GM18507 (cell line): Measurements from ENCODE around the gene PROB1.
"Not testable (repeated sequence)": the region's sequence is repeated elsewhere in the genome, so short reads cannot be mapped to it uniquely, and the experiment has no call there.

Experiments
- DNase-seq: peaks from one replicate; pipeline ENCODE4 v3.0.0; 2011; ENCODE audit warnings: low read depth; ENCODE audit not compliant: insufficient read length; ENCODE audit errors: extremely low spot score
- FAIRE-seq: peaks from 2 replicates; lab custom pipeline; 2011; peaks lifted over from hg19 to GRCh38; lab: Jason Lieb, UNC

The PROB1 gene

GRCh38 chr5:139347863-139348262 lies 47.0 kb downstream of the PROB1 start:
- DNase-seq, FAIRE-seq: not testable (repeated sequence)

DNA sequence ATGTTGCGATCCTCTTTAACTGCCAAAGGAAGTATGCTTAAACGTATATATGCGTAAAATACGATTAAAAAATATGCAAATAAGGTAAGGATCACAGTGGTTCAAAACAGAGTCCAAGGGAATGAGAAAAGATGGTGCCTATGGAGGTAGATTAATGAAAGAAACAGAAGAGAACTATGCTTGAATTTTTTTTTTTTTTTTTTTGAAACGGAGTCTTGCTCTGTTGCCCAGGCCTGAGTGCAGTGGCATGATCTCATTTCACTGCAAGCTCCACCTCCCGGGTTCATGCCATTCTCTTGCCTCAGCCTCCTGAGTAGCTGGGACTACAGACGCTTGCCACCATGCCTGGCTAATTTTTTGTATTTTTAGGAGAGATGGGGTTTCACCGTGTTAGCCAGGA lies 49.5 kb downstream of the PROB1 start:
- FAIRE-seq, DNase-seq: not testable (repeated sequence)

DNA sequence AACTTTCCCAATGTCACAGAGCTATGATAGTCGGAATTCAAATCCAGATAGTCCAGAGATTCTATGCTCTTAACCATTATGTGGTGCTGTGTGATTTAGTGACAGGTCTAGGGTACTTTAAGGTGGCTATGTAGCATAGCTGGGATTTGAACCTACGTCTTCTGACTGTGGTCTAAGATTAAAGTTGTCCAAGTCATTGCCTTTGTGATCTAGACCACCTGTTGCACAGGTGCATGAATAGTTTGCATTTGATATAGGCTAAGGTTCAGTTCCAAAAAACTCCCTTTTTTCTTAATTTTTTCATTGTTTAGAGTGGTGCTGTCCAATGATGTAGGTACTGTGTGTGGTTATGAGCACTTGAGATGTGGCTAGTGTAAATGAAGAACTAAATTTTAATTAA lies 50.7 kb downstream of the PROB1 start:
- no peak for DNase-seq
- no peak for FAIRE-seq

GRCh38 chr5:139343476-139343875 lies 51.4 kb downstream of the PROB1 start:
- FAIRE-seq (no peak), DNase-seq (no peak)

GRCh38 chr5:139342423-139342723 lies 52.5 kb downstream of the PROB1 start:
- no peak for FAIRE-seq

GRCh38 chr5:139341689-139342422 lies 53.0 kb downstream of the PROB1 start, which contains the start of gene PAIP2:
Gene PAIP2 (plus strand): TSS chr5:139341854. CDS start chr5:139363785, 21,931 bp downstream.
- DNase-seq (peak; percentile 91), FAIRE-seq (peak; percentile 98)

More at GRCh38 chr5:139342423-139342723, 52.5 kb downstream of the PROB1 start:
- DNase-seq, result peak; percentile 80

- no peak for DNase-seq
- FAIRE-seq, result no peak
Measured at GRCh38 chr5:139341187-139341688, 53.7 kb downstream of the PROB1 start.
